Gastroesophageal sphincter (tissue), 4 donors: ENCODE measurements around the gene SS18. TPM values are rescaled to one million over a fixed set of nuclear protein-coding genes. Genes with fewer than 3 reads are reported as not detected.

Source experiments
- ATAC-seq: fragments of 150-250 bp; one replicate; pipeline ENCODE4 v1.9.1; 2016; ENCODE audit warnings: mild to moderate bottlenecking, moderate library complexity
- H3K27ac ChIP-seq, 4 donors: fragments of 200-600 bp; sonication (generic) in 3 of 4; 1 replicate in 3 of 4; 2 replicates in 1 of 4; pipeline ENCODE4 v1.5.1; 2016 to 2019
- H3K27me3 ChIP-seq: fragments of 200-600 bp; sonication (generic); one replicate; pipeline ENCODE4 v1.5.1; 2019
- H3K36me3 ChIP-seq, 2 donors: fragments of 200-600 bp; sonication (generic); one replicate each; pipeline ENCODE4 v1.5.1; 2019; ENCODE audit warnings: control low read depth in 1 of 2
- H3K4me1 ChIP-seq, 3 donors: fragments of 200-600 bp; sonication (generic); 1 replicate in 2 of 3; 2 replicates in 1 of 3; pipeline ENCODE4 v1.5.1; 2016 to 2019; ENCODE audit warnings: control low read depth in 2 of 3
- H3K4me3 ChIP-seq, 2 donors: fragments of 200-600 bp; sonication (generic); one replicate each; pipeline ENCODE4 v1.5.1; 2019; ENCODE audit warnings: mild to moderate bottlenecking in 1 of 2, moderate library complexity in 1 of 2
- H3K9me3 ChIP-seq, 3 donors: fragments of 200-600 bp; sonication (generic); one replicate each; pipeline ENCODE4 v1.5.1; 2017 to 2019; ENCODE audit warnings: control low read depth in 2 of 3
- CTCF ChIP-seq, 4 experiments: fragments of 200-600 bp in 2 of 4; fragments of 450-650 bp in 2 of 4; sonication (generic) in 1 of 4; IDR thresholded peaks; one replicate each; pipeline ENCODE4 v1.5.1; 2017 to 2019; ENCODE audit warnings: antibody characterized with exemption in 4 of 4, mild to moderate bottlenecking in 2 of 4, moderate library complexity in 2 of 4
- EP300 ChIP-seq: sonication (generic); formaldehyde crosslinking; IDR thresholded peaks from one replicate; pipeline ENCODE4 v1.6.1; 2017; ENCODE audit warnings: antibody characterized with exemption, mild to moderate bottlenecking
- POLR2A ChIP-seq, 2 donors: fragments of 450-650 bp; IDR thresholded peaks; one replicate each; pipeline ENCODE4 v1.6.1; 2017; ENCODE audit warnings: antibody characterized with exemption in 2 of 2, mild to moderate bottlenecking in 2 of 2, moderate library complexity in 1 of 2
- POLR2AphosphoS5 ChIP-seq: sonication (generic); formaldehyde crosslinking; IDR thresholded peaks from one replicate; pipeline ENCODE4 v1.6.1; 2017; ENCODE audit warnings: antibody characterized with exemption
- WGBS, 2 donors: methylation state at CpG; one replicate each; pipeline ENCODE4 v1.1.5; 2018; ENCODE audit warnings: low coverage in 1 of 2; 5-methylcytosine and 5-hydroxymethylcytosine counted together
- total RNA-seq, 4 donors: library from RNA; depleted of rRNA; stranded (reverse); fragments of >200 nt; gene quantifications; one replicate each; pipeline ENCODE4 v1.1.0, GENCODE V29; 2016

The SS18 gene
- total RNA-seq, 4 donors from 2014 or later, result 78.8 to 126 (median 95.3) TPM

- Histone ChIP-seq H3K9me3 (no peaks in the 10 kb centered on the region), H3K4me3 (no peak overlapping the region), H3K4me1 (peaks cover 0 to 7% (median 0%) of the 10 kb centered on the region in 3 donors), H3K27me3 (no peaks in the 10 kb centered on the region), H3K27ac (no peak overlapping the region), H3K36me3 (peaks cover 7 to 57% of the 10 kb centered on the region in 2 donors)
- TF ChIP-seq POLR2A (IDR thresholded peaks at IDR 0.05) (no peak), POLR2AphosphoS5 (no peak), CTCF (IDR thresholded peaks at IDR 0.05) (no peak), EP300 (no peak)
- WGBS, 2 donors, result 76 to 80% methylated on average over 1 of the region's 1 CpG
- no peak for ATAC-seq
Observed at GRCh38 chr18:26056291-26056690, 34.1 kb downstream of the SS18 start.

- ATAC-seq, result no peak
- H3K27ac ChIP-seq, result no peak overlapping the region
- H3K9me3 ChIP-seq, result no peaks in the 10 kb centered on the region
- no peaks in the 10 kb centered on the region for H3K27me3 ChIP-seq
- TF ChIP-seq POLR2AphosphoS5, result no peak
- no peak for TF ChIP-seq POLR2A (IDR thresholded peaks at IDR 0.05)
- TF ChIP-seq EP300, result no peak
- no peak for TF ChIP-seq CTCF (IDR thresholded peaks at IDR 0.05)
- no peak overlapping the region for H3K4me3 ChIP-seq
- H3K36me3 ChIP-seq, result peaks cover 10 to 65% of the 10 kb centered on the region in 2 donors
- peaks cover 0 to 6% (median 0%) of the 10 kb centered on the region in 3 donors for H3K4me1 ChIP-seq
Observed at GRCh38 chr18:26052505-26052904, 37.9 kb downstream of the SS18 start.

GRCh38 chr18:26051843-26052242 is 38.6 kb downstream of the SS18 start:
- H3K27me3 ChIP-seq, result no peaks in the 10 kb centered on the region
- H3K4me1 ChIP-seq, result no peaks in the 10 kb centered on the region
- ATAC-seq, result no peak
- H3K27ac ChIP-seq, result no peak overlapping the region
- H3K9me3 ChIP-seq, result no peaks in the 10 kb centered on the region
- TF ChIP-seq EP300 (no peak), POLR2AphosphoS5 (no peak), POLR2A (IDR thresholded peaks at IDR 0.05) (no peak)
- H3K4me3 ChIP-seq, result no peak overlapping the region
- WGBS, 2 donors, result 68 to 75% methylated on average over 1 of the region's 1 CpG
- peaks cover 10 to 58% of the 10 kb centered on the region in 2 donors for H3K36me3 ChIP-seq

GRCh38 chr18:26046419-26047077 is 43.9 kb downstream of the SS18 start:
- H3K4me3 ChIP-seq, result no peak overlapping the region
- no peaks in the 10 kb centered on the region for H3K27me3 ChIP-seq
- peaks cover 4 to 19% of the 10 kb centered on the region in 2 donors for H3K36me3 ChIP-seq
- no peak overlapping the region for H3K27ac ChIP-seq
- ATAC-seq, result no peak
- TF ChIP-seq CTCF (IDR thresholded peaks at IDR 0.05) (no peak), POLR2A (IDR thresholded peaks at IDR 0.05) (no peak), EP300 (no peak), POLR2AphosphoS5 (no peak)
- H3K9me3 ChIP-seq, result no peaks in the 10 kb centered on the region
- no peaks in the 10 kb centered on the region for H3K4me1 ChIP-seq

- TF ChIP-seq POLR2AphosphoS5 (no peak), POLR2A (IDR thresholded peaks at IDR 0.05) (no peak), CTCF (IDR thresholded peaks at IDR 0.05) (no peak), EP300 (no peak)
- ATAC-seq, result no peak
- Histone ChIP-seq H3K4me3 (no peak overlapping the region), H3K27me3 (no peaks in the 10 kb centered on the region), H3K27ac (no peak overlapping the region), H3K4me1 (no peaks in the 10 kb centered on the region), H3K9me3 (no peaks in the 10 kb centered on the region), H3K36me3 (peaks cover 0 to 6% of the 10 kb centered on the region in 2 donors)
- 92 to 97% methylated on average over 3 of the region's 3 CpGs for WGBS, 2 donors
Observed at GRCh38 chr18:26044807-26045206, 45.6 kb downstream of the SS18 start.
